ENCODE results near the gene PRR20D.
"Not testable (repeated sequence)": the region's sequence is repeated elsewhere in the genome, so short reads cannot be mapped to it uniquely, and the experiment has no call there.

The PRR20D gene

DNA sequence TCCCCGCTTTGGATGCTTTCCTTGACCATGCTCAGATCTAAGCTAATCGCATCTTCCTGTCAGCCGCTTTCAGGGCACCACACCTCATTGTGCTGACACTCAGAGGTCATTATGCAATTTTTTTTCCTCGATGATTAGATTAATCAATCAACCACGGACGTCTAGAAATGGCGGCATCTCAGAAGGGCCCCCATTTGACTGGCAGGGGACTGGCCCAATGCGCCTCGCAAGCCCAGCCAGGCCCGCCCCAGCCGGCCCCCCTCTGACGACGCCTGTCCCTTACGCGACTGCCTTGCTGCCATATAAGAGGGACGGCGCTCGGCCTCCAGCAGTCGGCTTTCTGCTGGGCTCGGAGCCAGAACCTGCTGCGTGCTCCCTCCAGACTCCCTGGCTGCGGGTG, at the start of gene PRR20D:
TSS of gene PRR20D (plus strand) at position 301 of the 400 bp plus-strand sequence. CDS start 387 bp downstream, outside the sequence.
- not testable (repeated sequence) for DNase-seq (ENCODE audit: low spot score)

DNA sequence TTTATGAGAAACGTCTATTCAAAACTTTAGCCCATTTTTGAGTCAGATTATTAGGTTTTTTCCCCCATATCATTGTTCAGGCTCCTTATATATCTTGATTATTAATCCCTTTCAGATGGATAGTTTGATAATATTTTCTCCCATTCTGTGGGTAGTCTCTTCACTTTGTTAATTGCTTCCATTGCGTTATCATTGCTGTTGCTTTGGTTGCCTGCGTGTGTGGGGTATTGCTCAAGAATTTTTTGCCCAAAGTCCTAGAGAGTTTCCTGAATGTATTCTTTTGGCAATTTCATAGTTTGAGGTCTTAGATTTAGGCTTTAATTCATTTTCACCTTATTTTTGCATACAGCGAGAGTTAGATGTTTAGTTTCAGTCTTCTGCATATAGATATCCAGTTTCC, 45.5 kb upstream of the PRR20D start:
- no peak for DNase-seq (ENCODE audit: low spot score)
- TF ChIP-seq, protein P1, sequence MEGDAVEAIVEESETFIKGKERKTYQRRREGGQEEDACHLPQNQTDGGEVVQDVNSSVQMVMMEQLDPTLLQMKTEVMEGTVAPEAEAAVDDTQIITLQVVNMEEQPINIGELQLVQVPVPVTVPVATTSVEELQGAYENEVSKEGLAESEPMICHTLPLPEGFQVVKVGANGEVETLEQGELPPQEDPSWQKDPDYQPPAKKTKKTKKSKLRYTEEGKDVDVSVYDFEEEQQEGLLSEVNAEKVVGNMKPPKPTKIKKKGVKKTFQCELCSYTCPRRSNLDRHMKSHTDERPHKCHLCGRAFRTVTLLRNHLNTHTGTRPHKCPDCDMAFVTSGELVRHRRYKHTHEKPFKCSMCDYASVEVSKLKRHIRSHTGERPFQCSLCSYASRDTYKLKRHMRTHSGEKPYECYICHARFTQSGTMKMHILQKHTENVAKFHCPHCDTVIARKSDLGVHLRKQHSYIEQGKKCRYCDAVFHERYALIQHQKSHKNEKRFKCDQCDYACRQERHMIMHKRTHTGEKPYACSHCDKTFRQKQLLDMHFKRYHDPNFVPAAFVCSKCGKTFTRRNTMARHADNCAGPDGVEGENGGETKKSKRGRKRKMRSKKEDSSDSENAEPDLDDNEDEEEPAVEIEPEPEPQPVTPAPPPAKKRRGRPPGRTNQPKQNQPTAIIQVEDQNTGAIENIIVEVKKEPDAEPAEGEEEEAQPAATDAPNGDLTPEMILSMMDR (IDR thresholded peaks at IDR 0.05; ENCODE audit: extremely low read depth, missing control alignments) = no peak

DNA sequence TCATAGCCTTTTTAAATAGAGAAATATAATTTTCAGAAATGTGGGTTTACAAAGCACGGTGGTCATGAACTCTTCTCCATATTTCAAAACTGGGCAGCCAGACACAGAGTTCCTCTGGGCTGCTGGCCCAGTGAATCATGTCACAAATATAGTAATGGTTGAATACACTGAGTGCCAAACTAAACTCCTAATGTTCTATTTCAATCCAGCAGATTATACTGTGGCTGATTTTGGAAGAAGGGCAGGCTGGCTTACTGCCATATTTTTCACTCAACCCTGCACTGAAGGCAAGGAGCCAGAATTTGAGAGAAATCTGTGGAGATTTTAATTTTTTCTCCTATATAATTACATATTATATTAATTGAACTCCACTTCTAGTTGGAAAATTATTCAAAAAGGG, 36.8 kb upstream of the PRR20D start:
- DNase-seq (ENCODE audit: low spot score) = no peak
- TF ChIP-seq, protein P1 (IDR thresholded peaks at IDR 0.05; ENCODE audit: extremely low read depth, missing control alignments) = no peak

DNA sequence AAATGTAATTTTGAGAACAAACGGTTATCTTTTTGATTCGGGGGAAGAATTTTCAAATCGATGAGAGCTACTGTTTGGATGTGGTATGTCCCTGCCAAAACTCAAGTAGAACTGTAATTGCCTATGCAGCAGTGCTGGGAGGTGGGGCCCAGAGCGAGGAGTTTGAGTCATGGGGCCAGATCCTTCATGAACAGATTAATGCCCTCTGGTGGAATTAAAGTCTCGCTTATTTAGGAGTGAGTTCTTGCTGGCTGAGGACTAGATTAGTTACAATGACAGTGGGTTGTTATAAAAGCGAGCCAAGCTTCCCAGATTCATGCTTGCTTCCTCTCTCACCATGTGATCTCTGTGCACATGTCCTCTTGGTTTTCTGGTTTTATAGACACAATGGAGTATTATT, 31.5 kb upstream of the PRR20D start:
- no peak for DNase-seq (ENCODE audit: low spot score)
- TF ChIP-seq, protein P1 (IDR thresholded peaks at IDR 0.05; ENCODE audit: extremely low read depth, missing control alignments) = no peak

DNA sequence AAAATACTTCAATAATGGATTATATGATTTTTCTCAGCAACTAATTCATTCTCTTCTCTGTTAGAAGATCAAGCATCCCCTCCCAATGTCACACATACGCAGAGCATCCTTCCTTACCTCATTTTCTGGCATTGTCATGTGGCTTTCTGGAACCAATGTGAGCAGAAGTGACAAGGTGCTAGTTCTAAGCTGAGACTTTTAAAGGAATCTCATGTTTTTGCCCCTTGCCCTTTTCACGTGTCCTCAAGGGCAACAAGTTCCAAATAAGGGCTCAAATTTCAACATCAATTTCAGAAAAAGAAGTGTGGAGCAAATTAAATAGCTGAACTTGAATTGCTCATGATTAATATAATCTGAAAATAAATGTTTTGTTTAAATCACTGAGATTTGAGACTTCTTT, 24.3 kb upstream of the PRR20D start:
- no peak for DNase-seq (ENCODE audit: low spot score)
- TF ChIP-seq, protein P1 (IDR thresholded peaks at IDR 0.05; ENCODE audit: extremely low read depth, missing control alignments) = no peak

DNA sequence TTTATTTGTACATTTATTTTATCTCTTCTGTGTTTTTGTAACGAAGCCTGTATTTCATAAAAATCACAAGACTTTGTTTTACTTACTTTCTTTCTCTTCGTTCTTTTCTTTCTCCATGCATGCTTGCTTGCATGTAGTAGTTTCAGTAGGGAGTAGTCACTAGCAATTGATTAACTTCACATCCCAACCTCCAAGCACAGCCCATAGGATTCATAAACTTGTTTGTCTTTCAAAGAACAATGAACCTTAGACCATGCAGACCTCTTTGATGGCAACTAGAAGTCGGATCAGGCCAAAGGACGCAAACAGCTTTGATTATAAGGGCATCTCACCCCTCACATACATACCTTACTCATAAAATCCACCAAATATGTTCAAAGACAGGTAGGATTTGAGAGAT, 22.8 kb upstream of the PRR20D start:
- TF ChIP-seq, protein P1 (IDR thresholded peaks at IDR 0.05; ENCODE audit: extremely low read depth, missing control alignments) = no peak
- no peak for DNase-seq (ENCODE audit: low spot score)

DNA sequence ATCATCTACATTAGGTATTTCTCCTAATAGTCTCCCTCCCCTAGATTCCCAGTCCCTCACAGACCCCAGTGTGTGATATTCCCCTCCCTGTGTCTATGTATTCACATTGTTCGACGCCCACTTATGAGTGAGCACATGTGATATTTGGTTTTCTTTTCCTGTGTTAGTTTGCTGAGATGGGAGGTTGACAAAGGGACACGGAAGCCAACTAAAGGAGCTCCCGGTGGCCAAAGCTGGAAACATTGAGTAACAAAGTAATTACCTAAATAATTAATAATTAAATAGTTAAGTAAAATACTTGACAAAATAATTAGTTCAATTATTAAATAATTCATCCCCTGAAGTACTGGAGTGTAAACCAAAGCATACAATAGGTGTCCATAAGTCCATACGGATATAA, 21.4 kb upstream of the PRR20D start:
- DNase-seq (ENCODE audit: low spot score) = no peak
- TF ChIP-seq, protein P1 (IDR thresholded peaks at IDR 0.05; ENCODE audit: extremely low read depth, missing control alignments) = no peak

DNA sequence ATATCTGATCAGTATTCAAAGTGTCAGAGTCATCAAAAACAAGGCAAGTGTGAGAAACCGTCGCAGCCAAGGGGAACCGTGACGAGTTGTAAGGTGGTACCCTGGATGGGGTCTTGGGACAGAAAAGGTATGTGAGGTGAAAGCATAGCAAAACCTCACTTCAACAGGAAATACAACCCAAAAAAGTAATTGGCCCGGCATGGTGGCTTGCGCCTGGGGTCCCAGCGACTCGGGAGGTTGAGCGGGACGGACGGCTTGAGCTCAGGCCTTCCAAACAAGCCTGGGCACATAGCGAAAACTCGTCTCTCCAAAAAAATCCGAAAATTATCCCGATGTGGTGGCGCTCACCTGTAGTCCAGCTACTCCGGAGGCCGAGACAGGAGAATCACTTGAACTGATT, 20.7 kb upstream of the PRR20D start:
- not testable (repeated sequence) for DNase-seq (ENCODE audit: low spot score)

DNA sequence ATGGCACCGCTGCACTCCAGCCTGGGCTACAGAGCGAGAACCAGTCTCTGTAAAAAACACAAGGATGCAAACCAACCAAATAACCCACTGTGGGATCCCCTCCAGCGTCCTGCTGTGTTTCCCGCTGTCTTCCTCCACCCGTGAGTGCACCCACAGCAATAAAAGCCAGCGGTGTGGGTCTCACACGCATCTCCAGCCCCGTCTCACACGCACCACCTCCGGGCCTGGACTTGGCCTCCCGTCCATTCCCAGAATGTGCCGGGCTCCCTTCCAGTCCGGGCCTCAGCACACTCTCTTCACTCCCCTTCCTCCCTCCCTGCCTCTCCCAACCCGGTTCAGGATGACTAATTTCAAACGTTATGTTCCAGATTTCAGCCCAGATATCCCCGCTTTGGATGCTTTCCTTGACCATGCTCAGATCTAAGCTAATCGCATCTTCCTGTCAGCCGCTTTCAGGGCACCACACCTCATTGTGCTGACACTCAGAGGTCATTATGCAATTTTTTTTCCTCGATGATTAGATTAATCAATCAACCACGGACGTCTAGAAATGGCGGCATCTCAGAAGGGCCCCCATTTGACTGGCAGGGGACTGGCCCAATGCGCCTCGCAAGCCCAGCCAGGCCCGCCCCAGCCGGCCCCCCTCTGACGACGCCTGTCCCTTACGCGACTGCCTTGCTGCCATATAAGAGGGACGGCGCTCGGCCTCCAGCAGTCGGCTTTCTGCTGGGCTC, 20.0 kb upstream of the PRR20D start, which contains the start of gene PRR20A:
TSS of gene PRR20A (plus strand) at position 684 of the 734 bp plus-strand sequence. CDS start 387 bp downstream, outside the sequence.
- not testable (repeated sequence) for DNase-seq (ENCODE audit: low spot score)

DNA sequence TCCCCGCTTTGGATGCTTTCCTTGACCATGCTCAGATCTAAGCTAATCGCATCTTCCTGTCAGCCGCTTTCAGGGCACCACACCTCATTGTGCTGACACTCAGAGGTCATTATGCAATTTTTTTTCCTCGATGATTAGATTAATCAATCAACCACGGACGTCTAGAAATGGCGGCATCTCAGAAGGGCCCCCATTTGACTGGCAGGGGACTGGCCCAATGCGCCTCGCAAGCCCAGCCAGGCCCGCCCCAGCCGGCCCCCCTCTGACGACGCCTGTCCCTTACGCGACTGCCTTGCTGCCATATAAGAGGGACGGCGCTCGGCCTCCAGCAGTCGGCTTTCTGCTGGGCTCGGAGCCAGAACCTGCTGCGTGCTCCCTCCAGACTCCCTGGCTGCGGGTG, 13.2 kb upstream of the PRR20D start, which contains the start of gene PRR20B:
TSS of gene PRR20B (plus strand) at position 301 of the 400 bp plus-strand sequence. CDS start 387 bp downstream, outside the sequence.
- not testable (repeated sequence) for DNase-seq (ENCODE audit: low spot score)

DNA sequence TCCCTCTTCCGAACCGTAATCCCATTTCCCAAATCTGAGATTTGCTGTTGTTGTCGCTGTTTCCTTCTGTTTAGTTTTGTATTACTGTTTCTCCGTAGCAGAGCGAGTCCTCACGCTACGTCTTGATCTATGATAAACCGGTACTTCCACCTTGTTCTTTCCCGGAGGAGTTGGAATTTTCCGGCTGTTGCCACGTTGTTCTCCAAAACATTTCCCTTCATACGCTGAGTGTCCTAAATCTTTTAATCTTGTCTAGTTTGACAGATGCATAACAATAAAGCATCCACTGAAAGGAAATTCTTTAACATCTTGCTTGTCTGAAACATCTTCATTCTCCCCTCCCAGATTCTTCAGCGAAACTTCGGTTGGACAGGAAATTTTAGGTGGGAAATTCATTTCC, 12.3 kb upstream of the PRR20D start:
- DNase-seq (ENCODE audit: low spot score) = not testable (repeated sequence)

DNA sequence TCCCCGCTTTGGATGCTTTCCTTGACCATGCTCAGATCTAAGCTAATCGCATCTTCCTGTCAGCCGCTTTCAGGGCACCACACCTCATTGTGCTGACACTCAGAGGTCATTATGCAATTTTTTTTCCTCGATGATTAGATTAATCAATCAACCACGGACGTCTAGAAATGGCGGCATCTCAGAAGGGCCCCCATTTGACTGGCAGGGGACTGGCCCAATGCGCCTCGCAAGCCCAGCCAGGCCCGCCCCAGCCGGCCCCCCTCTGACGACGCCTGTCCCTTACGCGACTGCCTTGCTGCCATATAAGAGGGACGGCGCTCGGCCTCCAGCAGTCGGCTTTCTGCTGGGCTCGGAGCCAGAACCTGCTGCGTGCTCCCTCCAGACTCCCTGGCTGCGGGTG, 6.7 kb upstream of the PRR20D start, which contains the start of gene PRR20C:
TSS of gene PRR20C (plus strand) at position 301 of the 400 bp plus-strand sequence. CDS start 387 bp downstream, outside the sequence.
- DNase-seq (ENCODE audit: low spot score) = not testable (repeated sequence)

DNA sequence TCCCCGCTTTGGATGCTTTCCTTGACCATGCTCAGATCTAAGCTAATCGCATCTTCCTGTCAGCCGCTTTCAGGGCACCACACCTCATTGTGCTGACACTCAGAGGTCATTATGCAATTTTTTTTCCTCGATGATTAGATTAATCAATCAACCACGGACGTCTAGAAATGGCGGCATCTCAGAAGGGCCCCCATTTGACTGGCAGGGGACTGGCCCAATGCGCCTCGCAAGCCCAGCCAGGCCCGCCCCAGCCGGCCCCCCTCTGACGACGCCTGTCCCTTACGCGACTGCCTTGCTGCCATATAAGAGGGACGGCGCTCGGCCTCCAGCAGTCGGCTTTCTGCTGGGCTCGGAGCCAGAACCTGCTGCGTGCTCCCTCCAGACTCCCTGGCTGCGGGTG, 6.5 kb downstream of the PRR20D start, which contains the start of gene PRR20E:
TSS of gene PRR20E (plus strand) at position 301 of the 400 bp plus-strand sequence. CDS start 387 bp downstream, outside the sequence.
- DNase-seq (ENCODE audit: low spot score) = not testable (repeated sequence)

Measured in GM20000 (cell line).